DND-41 (cell line): ENCODE data around the gene KRT27.

ENCODE experiments used
- EZH2 ChIP-seq: IDR thresholded peaks from 3 replicates; pipeline ENCODE4 v1.6.1; 2012; ENCODE audit warnings: borderline replicate concordance, low read depth, mild to moderate bottlenecking, moderate library complexity, low read length, inconsistent platforms; ENCODE audit not compliant: severe bottlenecking
- TF ChIP-seq, protein P1 (sequence below): IDR thresholded peaks from 2 replicates; pipeline ENCODE4 v1.5.1; 2012; ENCODE audit warnings: borderline replicate concordance, low read length, moderate library complexity, mild to moderate bottlenecking; ENCODE audit not compliant: poor library complexity, severe bottlenecking; ENCODE audit errors: extremely low read depth

DNA sequence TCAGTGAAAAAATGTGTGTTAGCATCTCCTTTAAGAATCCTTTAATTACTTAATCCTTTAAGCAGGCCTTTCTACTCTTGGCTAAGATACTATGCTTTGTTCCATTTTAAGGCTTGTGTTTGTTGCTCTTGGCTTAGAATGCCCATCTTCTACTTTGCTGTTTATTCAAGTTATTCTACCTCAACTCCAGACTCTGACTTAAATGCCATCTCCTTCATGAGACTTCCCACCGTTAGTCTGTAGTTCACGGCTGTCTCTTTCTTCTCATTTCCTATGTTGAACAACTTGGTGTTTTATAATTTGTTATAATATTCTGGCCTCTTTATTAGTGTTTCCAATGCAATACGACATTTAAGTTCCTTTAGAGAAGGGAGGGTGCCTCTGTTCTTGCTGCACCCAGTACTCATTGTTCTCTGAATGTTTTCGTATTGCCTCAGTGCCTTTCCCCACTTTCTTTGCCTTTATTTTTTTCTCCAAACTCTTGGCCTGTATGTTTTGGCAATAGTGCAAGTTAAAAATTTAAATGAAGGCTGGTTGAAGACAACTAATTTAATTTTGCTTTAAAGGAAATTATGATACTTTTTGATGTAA is 46.2 kb upstream of the KRT27 start:
- TF ChIP-seq, protein P1, sequence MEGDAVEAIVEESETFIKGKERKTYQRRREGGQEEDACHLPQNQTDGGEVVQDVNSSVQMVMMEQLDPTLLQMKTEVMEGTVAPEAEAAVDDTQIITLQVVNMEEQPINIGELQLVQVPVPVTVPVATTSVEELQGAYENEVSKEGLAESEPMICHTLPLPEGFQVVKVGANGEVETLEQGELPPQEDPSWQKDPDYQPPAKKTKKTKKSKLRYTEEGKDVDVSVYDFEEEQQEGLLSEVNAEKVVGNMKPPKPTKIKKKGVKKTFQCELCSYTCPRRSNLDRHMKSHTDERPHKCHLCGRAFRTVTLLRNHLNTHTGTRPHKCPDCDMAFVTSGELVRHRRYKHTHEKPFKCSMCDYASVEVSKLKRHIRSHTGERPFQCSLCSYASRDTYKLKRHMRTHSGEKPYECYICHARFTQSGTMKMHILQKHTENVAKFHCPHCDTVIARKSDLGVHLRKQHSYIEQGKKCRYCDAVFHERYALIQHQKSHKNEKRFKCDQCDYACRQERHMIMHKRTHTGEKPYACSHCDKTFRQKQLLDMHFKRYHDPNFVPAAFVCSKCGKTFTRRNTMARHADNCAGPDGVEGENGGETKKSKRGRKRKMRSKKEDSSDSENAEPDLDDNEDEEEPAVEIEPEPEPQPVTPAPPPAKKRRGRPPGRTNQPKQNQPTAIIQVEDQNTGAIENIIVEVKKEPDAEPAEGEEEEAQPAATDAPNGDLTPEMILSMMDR = no peak
- TF ChIP-seq EZH2 = no peak
